ENCODE data around the gene ETFBKMT. TPM values are rescaled to one million over a fixed set of nuclear protein-coding genes. Genes with fewer than 3 reads are reported as not detected.
A peak's percentile ranks its signal among the peaks of the same experiment; 100 is the strongest.
"Not testable (repeated sequence)": the region's sequence is repeated elsewhere in the genome, so short reads cannot be mapped to it uniquely, and the experiment has no call there.

The ETFBKMT gene
- polyA plus RNA-seq, 3 donors from 2014 or later: 0.21 to 1.6 (median 1.3) TPM

- DNase-seq: no peak
- Mint-ChIP-seq H3K4me1 (peaks cover 8 to 15% of the 10 kb centered on the region in 2 donors), H3K4me3 (peak overlapping the region in 1 of 5 donors; percentile 7), H3K27ac (no peak overlapping the region), H3K36me3 (peaks cover 5 to 40% (median 38%) of the 10 kb centered on the region in 3 donors), H3K9me3 (peaks cover 0 to 9% (median 0%) of the 10 kb centered on the region in 6 donors), H3K27me3 (ENCODE audit: low read depth in 3 of 3) (peaks cover 2 to 8% (median 5%) of the 10 kb centered on the region in 3 donors)
Measured at GRCh38 chr12:31715283-31715825, 55.9 kb downstream of the ETFBKMT start.

- H3K27me3 Mint-ChIP-seq (ENCODE audit: low read depth in 3 of 3): peaks cover 7 to 10% (median 9%) of the 10 kb centered on the region in 3 donors
- peaks cover 23 to 32% of the 10 kb centered on the region in 2 donors for H3K4me1 Mint-ChIP-seq
- H3K36me3 Mint-ChIP-seq: peaks cover 5 to 41% (median 28%) of the 10 kb centered on the region in 3 donors
- DNase-seq, H3K4me3 Mint-ChIP-seq, H3K27ac Mint-ChIP-seq, H3K9me3 Mint-ChIP-seq: not testable (repeated sequence)
Measured at GRCh38 chr12:31716998-31717397, 57.5 kb downstream of the ETFBKMT start.

GRCh38 chr12:31718542-31719198, 59.2 kb downstream of the ETFBKMT start:
- peaks cover 40 to 48% of the 10 kb centered on the region in 2 donors for H3K4me1 Mint-ChIP-seq

GRCh38 chr12:31722580-31722979, 63.1 kb downstream of the ETFBKMT start:
- Mint-ChIP-seq H3K27me3 (ENCODE audit: low read depth in 3 of 3) (peaks cover 15 to 22% (median 18%) of the 10 kb centered on the region in 3 donors), H3K4me1 (peaks cover 52 to 63% of the 10 kb centered on the region in 2 donors), H3K27ac (peak overlapping the region; percentile 78 to 95 (median 91)), H3K9me3 (peaks cover 0 to 2% (median 0%) of the 10 kb centered on the region in 6 donors), H3K4me3 (peak overlapping the region; percentile 52 to 96 (median 81)), H3K36me3 (peaks cover 8 to 22% (median 12%) of the 10 kb centered on the region in 3 donors)
- DNase-seq: peak in 1 of 3 donors; percentile 14

More at GRCh38 chr12:31718542-31719198, 59.2 kb downstream of the ETFBKMT start:
- Mint-ChIP-seq H3K27me3 (ENCODE audit: low read depth in 3 of 3) (peaks cover 16 to 21% (median 18%) of the 10 kb centered on the region in 3 donors), H3K36me3 (peaks cover 5 to 41% (median 28%) of the 10 kb centered on the region in 3 donors), H3K27ac (peak overlapping the region in 1 of 6 donors; percentile 50)
- not testable (repeated sequence) for H3K4me3 Mint-ChIP-seq, H3K9me3 Mint-ChIP-seq, DNase-seq

Other genes with a start within 250 kb of the ETFBKMT start
- gene DENND5B, start 68.6 kb upstream of the ETFBKMT start, polyA plus RNA-seq: under 1 TPM in 2 of 3 donors, not detected in 1; 0.53 to 0.70 TPM
- 10 to 100 TPM in 1 of 3 donors, 1 to 10 TPM in 2; 5.5 to 20.5 (median 9.9) TPM for gene AMN1, start 69.3 kb downstream of the ETFBKMT start, polyA plus RNA-seq